ENCODE measurements around the gene ZNF611. TPM values are rescaled to one million over a fixed set of nuclear protein-coding genes. Genes with fewer than 3 reads are reported as not detected.

Gene ZNF611
- total and polyA plus RNA-seq, 2 of the 13 experiments (the other 11 are each of a cell fraction or from before 2014, with no cell fraction given): 2.7 to 4.1 TPM

GRCh38 chr19:52734893-52735661 is at the start of gene ZNF611 (continued):
- TF ChIP-seq ZNF3 (CRISPR knock-in tag; IDR thresholded peaks at IDR 0.05) (no peak), TBX2 (CRISPR knock-in tag; IDR thresholded peaks at IDR 0.05; ENCODE audit: borderline replicate concordance) (no peak), ZNF136 (CRISPR knock-in tag; IDR thresholded peaks at IDR 0.05; ENCODE audit: low read depth) (no peak), ZNF687 (CRISPR knock-in tag; IDR thresholded peaks at IDR 0.05) (peak; percentile 64), ZFP1 (CRISPR knock-in tag; IDR thresholded peaks at IDR 0.05) (no peak), ZFP62 (CRISPR knock-in tag; IDR thresholded peaks at IDR 0.05) (no peak), BORCS8-MEF2B (CRISPR knock-in tag; IDR thresholded peaks at IDR 0.05) (no peak; the same call in 1 of the 2 replicates), ZNF318 (CRISPR knock-in tag; IDR thresholded peaks at IDR 0.05) (no peak), MIER3 (CRISPR knock-in tag; IDR thresholded peaks at IDR 0.05; ENCODE audit: borderline replicate concordance) (no peak), RBFOX2 (IDR thresholded peaks at IDR 0.05; ENCODE audit: low read depth, low read length) (peak; percentile 45; the same call in 1 of the 2 replicates), ZNF17 (CRISPR knock-in tag; IDR thresholded peaks at IDR 0.05) (no peak), RFX5 (IDR thresholded peaks at IDR 0.05; ENCODE audit: low read depth, low read length) (no peak), CTCF (CRISPR knock-in tag; IDR thresholded peaks at IDR 0.05) (peak; percentile 69)
- TF ChIP-seq, protein P1, sequence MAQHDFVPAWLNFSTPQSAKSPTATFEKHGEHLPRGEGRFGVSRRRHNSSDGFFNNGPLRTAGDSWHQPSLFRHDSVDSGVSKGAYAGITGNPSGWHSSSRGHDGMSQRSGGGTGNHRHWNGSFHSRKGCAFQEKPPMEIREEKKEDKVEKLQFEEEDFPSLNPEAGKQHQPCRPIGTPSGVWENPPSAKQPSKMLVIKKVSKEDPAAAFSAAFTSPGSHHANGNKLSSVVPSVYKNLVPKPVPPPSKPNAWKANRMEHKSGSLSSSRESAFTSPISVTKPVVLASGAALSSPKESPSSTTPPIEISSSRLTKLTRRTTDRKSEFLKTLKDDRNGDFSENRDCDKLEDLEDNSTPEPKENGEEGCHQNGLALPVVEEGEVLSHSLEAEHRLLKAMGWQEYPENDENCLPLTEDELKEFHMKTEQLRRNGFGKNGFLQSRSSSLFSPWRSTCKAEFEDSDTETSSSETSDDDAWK (CRISPR knock-in tag; IDR thresholded peaks at IDR 0.05): no peak

Data from HepG2 (cell line).